HG02623 (cell line): ENCODE results near the gene SCIN.
"Not testable (repeated sequence)": the region's sequence is repeated elsewhere in the genome, so short reads cannot be mapped to it uniquely, and the experiment has no call there.

Source experiments
- ATAC-seq: cut with Tn5 transposase; IDR thresholded peaks from one replicate; pipeline ENCODE4 v1.9.1; 2021; ENCODE audit warnings: moderate library complexity; ENCODE audit not compliant: unreplicated experiment

The SCIN gene

GRCh38 chr7:12646139-12646538 is 75.6 kb downstream of the SCIN start:
- ATAC-seq: no peak

- no peak for ATAC-seq
Observed at GRCh38 chr7:12647364-12648219, 77.1 kb downstream of the SCIN start.

- no peak for ATAC-seq
Observed at GRCh38 chr7:12648704-12649261, 78.3 kb downstream of the SCIN start.

GRCh38 chr7:12649348-12649747 is 78.8 kb downstream of the SCIN start:
- ATAC-seq: no peak

- ATAC-seq: no peak
Observed at GRCh38 chr7:12650080-12650479, 79.6 kb downstream of the SCIN start.

- ATAC-seq: no peak
Observed at GRCh38 chr7:12653110-12653509, 82.6 kb downstream of the SCIN start.

- ATAC-seq: no peak
Observed at GRCh38 chr7:12653518-12653917, 83.0 kb downstream of the SCIN start.

- ATAC-seq: no peak
Observed at GRCh38 chr7:12655161-12655560, 84.6 kb downstream of the SCIN start.

- not testable (repeated sequence) for ATAC-seq
Observed at GRCh38 chr7:12660423-12660822, 89.9 kb downstream of the SCIN start.

- ATAC-seq: not testable (repeated sequence)
Observed at GRCh38 chr7:12660986-12661385, 90.5 kb downstream of the SCIN start.

- ATAC-seq: no peak
Observed at GRCh38 chr7:12661581-12661980, 91.1 kb downstream of the SCIN start.

GRCh38 chr7:12670000-12670729 is 99.6 kb downstream of the SCIN start:
- ATAC-seq: no peak

- ATAC-seq: no peak
Observed at GRCh38 chr7:12670743-12671520, 100.4 kb downstream of the SCIN start.

- not testable (repeated sequence) for ATAC-seq
Observed at GRCh38 chr7:12673436-12673835, 102.9 kb downstream of the SCIN start.

- ATAC-seq: no peak
Observed at GRCh38 chr7:12674053-12674452, 103.5 kb downstream of the SCIN start.

- peak; percentile 52 for ATAC-seq
Observed at GRCh38 chr7:12674861-12675260, 104.3 kb downstream of the SCIN start.

- no peak for ATAC-seq
Observed at GRCh38 chr7:12683678-12684585, 113.4 kb downstream of the SCIN start.

GRCh38 chr7:12684733-12685132 is 114.2 kb downstream of the SCIN start:
- no peak for ATAC-seq

- no peak for ATAC-seq
Observed at GRCh38 chr7:12685550-12685949, 115.0 kb downstream of the SCIN start.
